Neural crest cell (in vitro differentiated cells): Measurements from ENCODE around the gene CBLB. TPM values are rescaled to one million over a fixed set of nuclear protein-coding genes. Genes with fewer than 3 reads are reported as not detected.
"Not testable (repeated sequence)": the region's sequence is repeated elsewhere in the genome, so short reads cannot be mapped to it uniquely, and the experiment has no call there.

Experiments
- DNase-seq: peaks from one replicate; pipeline ENCODE4 v3.0.0; 2021; ENCODE audit warnings: low read depth, mixed read lengths, low spot score
- H3K27ac Mint-ChIP-seq: one replicate; pipeline ENCODE4 v1.8.0; 2021; ENCODE audit warnings: mild to moderate bottlenecking, mixed read lengths; ENCODE audit not compliant: unreplicated experiment
- H3K27me3 Mint-ChIP-seq: 2 replicates; pipeline ENCODE4 v1.8.0; 2021; ENCODE audit warnings: low read depth, mild to moderate bottlenecking, mixed read lengths
- H3K36me3 Mint-ChIP-seq: 2 replicates; pipeline ENCODE4 v1.8.0; 2021; ENCODE audit warnings: low read depth, mild to moderate bottlenecking, mixed read lengths
- H3K4me1 Mint-ChIP-seq: 2 replicates; pipeline ENCODE4 v1.8.0; 2021; ENCODE audit warnings: mixed read lengths
- H3K4me3 Mint-ChIP-seq: one replicate; pipeline ENCODE4 v1.8.0; 2021; ENCODE audit warnings: mild to moderate bottlenecking, mixed read lengths
- H3K9me3 Mint-ChIP-seq: 2 replicates; pipeline ENCODE4 v1.8.0; 2021; ENCODE audit warnings: mixed read lengths
- total RNA-seq: library from RNA; stranded (reverse); gene quantifications from 2 replicates; pipeline ENCODE4 v1.2.1, GENCODE V29; 2021
- TF ChIP-seq, protein P1 (sequence below): fragments of 200-600 bp; sonication (generic); conservative IDR thresholded peaks from 2 replicates; pipeline ENCODE4 v1.5.0; 2021; ENCODE audit warnings: antibody characterized with exemption, mild to moderate bottlenecking

Gene CBLB
- total RNA-seq, 1 donor from 2014 or later: 32.3 TPM

DNA sequence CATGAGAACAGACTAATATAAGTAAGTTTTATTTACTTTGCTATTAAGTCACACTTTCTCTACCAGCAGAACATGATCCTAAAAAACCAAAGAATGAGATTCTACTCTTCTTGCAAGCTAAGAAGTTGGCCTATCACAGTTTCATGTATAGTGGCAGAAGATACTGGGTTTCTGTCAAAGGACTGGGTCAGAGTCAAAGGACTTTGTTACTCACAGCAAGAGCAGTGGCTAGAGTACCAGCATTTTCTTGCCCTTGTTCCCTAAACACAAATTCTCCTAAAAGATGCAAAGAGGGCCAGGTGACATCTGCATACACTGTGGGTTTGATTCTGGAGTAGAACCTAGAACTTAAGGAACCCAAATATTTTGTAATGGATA, 105.2 kb downstream of the CBLB start:
- peaks cover 35% of the 10 kb centered on the region for H3K36me3 Mint-ChIP-seq
- TF ChIP-seq, protein P1, sequence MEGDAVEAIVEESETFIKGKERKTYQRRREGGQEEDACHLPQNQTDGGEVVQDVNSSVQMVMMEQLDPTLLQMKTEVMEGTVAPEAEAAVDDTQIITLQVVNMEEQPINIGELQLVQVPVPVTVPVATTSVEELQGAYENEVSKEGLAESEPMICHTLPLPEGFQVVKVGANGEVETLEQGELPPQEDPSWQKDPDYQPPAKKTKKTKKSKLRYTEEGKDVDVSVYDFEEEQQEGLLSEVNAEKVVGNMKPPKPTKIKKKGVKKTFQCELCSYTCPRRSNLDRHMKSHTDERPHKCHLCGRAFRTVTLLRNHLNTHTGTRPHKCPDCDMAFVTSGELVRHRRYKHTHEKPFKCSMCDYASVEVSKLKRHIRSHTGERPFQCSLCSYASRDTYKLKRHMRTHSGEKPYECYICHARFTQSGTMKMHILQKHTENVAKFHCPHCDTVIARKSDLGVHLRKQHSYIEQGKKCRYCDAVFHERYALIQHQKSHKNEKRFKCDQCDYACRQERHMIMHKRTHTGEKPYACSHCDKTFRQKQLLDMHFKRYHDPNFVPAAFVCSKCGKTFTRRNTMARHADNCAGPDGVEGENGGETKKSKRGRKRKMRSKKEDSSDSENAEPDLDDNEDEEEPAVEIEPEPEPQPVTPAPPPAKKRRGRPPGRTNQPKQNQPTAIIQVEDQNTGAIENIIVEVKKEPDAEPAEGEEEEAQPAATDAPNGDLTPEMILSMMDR: no peak
- peaks cover 5% of the 10 kb centered on the region for H3K4me1 Mint-ChIP-seq
- H3K4me3 Mint-ChIP-seq: no peak overlapping the region
- DNase-seq: no peak
- H3K9me3 Mint-ChIP-seq: peaks cover 7% of the 10 kb centered on the region
- H3K27ac Mint-ChIP-seq: no peak overlapping the region
- H3K27me3 Mint-ChIP-seq: no peaks in the 10 kb centered on the region

DNA sequence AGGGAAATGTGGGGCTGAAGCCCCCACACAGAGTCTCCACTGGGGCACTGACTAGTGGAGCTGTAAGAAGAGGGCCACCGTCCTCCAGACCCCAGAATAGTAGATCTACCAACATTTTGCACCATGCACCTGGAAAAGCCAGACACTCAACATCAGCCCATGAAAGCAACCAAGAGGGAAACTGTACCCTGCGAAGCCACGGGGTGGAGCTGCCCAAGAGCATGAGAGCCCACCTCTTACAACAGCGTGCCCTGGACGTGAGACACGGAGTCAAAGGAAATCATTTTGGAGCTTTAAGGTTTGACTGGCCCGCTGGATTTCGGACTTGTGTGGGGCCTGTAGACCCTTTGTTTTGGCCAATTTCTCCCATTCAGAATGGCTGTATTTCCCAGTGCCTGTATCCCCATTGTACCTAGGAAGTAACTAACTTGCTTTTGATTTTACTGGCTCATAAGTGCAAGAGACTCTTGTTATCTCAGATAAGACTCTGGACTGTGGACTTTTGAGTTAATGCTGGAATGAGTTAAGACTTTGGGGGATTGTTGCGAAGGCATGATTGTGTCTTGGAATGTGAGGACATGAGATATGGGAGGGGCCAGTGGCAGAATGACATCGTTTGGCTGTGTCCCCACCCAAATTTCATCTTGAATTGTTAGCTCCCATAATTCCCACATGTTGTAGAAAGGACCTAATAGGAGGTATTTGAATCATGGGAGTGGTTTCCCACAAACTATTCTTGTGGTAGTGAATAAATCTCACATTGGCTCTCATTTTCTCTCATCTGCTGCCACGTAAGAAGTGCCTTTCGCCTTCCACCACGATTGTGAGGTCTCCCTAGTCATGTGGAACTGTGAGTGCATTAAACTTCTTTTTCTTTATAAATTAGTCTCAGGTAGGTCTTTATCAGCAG, 105.8 kb downstream of the CBLB start:
- Mint-ChIP-seq H3K4me1 (peaks cover 4% of the 10 kb centered on the region), H3K27me3 (no peaks in the 10 kb centered on the region), H3K27ac (no peak overlapping the region), H3K4me3 (no peak overlapping the region), H3K9me3 (peaks cover 7% of the 10 kb centered on the region), H3K36me3 (peaks cover 33% of the 10 kb centered on the region)
- TF ChIP-seq, protein P1: no peak
- DNase-seq: no peak

DNA sequence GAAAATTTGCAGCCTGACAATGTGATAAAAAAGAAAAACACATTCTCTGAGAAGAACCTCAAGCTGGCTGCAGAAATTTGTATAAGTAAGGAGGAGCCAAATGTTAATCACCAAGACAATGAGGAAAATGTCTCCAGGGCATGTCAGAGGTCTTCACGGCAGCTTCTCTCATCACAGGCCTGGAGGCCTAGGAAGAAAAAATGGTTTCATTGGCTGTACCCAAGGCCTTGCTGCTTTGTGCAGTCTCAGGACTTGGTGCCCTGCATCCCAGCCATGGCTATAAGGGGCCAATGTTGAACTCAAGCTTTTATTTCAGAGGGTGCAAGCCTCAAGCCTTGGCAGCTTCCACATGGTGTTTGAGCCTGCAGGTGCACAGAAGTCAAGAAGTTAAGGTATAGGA, 106.6 kb downstream of the CBLB start:
- H3K4me1 Mint-ChIP-seq, H3K27ac Mint-ChIP-seq: not testable (repeated sequence)
- H3K36me3 Mint-ChIP-seq: peaks cover 34% of the 10 kb centered on the region

DNA sequence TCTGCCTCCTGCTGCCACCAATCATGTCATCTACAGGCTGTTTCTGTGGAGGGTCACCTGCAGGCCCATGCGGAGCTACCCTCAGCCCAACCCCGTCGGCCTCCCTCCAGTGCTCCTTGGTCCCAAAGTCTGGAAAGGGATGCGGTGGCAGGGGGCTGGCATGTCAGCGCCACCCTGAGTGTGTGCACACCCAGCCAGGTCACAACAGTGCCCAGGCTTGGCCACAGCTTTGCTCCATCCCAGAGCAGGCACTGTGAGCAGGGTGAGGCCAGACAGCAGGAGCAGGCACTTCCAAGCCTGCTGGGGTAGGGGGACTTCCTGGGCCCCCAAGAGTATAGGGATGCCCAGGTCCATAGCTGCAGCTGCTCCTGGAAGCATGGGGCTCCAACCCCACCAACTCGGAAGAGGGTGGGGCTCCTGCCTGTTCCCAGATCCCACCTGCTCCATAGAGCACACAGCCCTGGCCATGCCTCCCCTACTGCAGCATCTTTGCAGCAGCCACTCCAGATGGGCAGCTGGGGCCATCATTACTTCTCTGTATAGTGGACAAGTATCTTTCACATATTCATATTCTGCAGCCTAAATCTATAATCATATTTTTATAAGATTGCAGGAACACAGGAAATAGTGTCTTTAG, 109.3 kb downstream of the CBLB start:
- DNase-seq: no peak
- Mint-ChIP-seq H3K27me3 (no peaks in the 10 kb centered on the region), H3K36me3 (peaks cover 33% of the 10 kb centered on the region), H3K4me1 (no peaks in the 10 kb centered on the region), H3K4me3 (no peak overlapping the region), H3K9me3 (peaks cover 7% of the 10 kb centered on the region), H3K27ac (no peak overlapping the region)
- TF ChIP-seq, protein P1: no peak

More for the DNA sequence above, 106.6 kb downstream of the CBLB start:
- H3K4me3 Mint-ChIP-seq, H3K9me3 Mint-ChIP-seq, H3K27me3 Mint-ChIP-seq, DNase-seq: not testable (repeated sequence)

DNA sequence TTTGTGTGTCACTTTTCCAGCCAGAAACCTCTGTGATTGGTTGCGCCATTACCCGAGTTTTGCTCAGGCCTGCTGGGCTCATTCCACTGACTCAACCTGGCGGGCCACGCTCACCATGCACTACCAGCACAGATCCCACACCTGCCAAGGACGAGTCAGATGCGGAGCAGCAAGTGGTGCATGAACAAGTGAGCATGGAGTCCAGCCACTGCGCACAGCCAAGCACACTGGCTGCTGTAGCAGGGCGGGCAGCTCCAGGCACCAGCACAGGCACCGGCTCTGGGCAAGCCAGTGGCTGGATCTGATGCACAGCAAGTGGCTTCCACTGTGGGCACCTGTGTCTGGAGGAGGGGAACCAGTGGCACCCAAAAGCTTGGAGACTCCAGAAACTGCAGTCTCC, 110.4 kb downstream of the CBLB start:
- DNase-seq: no peak
- TF ChIP-seq, protein P1: no peak
- Mint-ChIP-seq H3K9me3 (peaks cover 7% of the 10 kb centered on the region), H3K27ac (no peak overlapping the region), H3K27me3 (no peaks in the 10 kb centered on the region), H3K36me3 (peaks cover 28% of the 10 kb centered on the region), H3K4me1 (no peaks in the 10 kb centered on the region), H3K4me3 (no peak overlapping the region)
